ENCODE measurements around the gene ATP1A2. TPM values are rescaled to one million over a fixed set of nuclear protein-coding genes. Genes with fewer than 3 reads are reported as not detected.

Gene ATP1A2
- total RNA-seq, 1 experiment from 2014 or later, result 0.15 TPM

DNA sequence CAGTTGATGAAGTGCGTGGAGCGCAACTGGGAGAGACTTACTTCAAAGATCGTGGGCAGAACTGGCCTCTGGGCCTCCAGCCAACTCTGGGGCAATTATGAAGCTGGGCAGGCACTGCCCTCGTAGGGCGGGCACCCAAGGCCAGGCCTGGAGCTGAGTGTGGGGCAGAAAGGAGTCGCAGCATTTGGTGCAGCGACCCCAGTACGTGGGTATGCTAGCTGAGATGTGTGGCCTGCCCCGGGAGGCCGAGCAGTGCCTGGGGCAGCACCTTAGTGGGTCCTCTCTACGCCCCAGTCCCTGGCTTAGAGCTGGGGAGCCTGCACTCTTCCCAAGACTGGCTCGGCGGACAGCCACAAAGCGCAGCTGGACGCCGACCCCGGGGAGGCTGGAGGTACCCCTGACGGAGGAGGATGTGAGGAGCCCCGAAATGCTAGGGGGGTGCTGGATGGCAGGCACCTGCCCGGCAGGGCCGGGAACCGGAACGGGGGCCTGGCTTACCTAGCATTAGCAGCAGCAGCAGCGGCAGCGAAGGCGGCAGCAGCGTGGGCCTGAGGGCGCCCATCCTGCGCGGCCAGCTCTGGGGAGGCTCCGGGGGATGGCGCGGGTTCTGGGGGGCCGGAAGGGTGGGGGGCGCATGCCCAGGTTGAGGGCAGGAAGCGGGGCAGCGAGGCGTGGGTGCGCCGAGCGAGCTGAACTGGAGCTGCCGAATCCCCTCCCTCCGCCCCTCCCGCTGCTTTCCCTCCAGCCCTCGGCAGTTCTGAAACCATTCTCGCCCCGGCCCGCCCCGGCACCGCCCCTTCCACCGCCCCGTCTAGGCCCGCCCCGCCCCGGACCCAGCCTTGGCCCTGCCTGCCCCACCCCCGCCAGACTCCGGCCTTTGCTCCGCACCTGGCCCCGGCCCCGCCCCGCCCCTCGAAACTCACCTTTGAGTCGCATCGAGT is 17.4 kb upstream of the ATP1A2 start, which contains the start of gene IGSF8:
Gene IGSF8, minus strand, starts transcription at position 709 of the 941 bp plus-strand sequence. Its CDS starts 147 bp downstream, at position 562.
- BruUV-seq (replicated peaks), result no TSS peak
- DNase-seq (ENCODE audit: low read depth, low spot score), result no peak
- TF ChIP-seq TCF7L2 (IDR thresholded peaks at IDR 0.05; ENCODE audit: low read depth, low read length), result no peak
- TF ChIP-seq SIN3A (IDR thresholded peaks at IDR 0.05; ENCODE audit: borderline replicate concordance, insufficient read depth, low read depth, low read length), result 0 out of 2 replicates have a peak, but pooled peaks have one; percentile 21
- no peak for TF ChIP-seq CTCF (IDR thresholded peaks at IDR 0.05)
- Histone ChIP-seq H3K27ac (ENCODE audit: low read length) (peak within 1 kb of the TSS; percentile 77), H3K4me3 (ENCODE audit: low read depth in 2 of 2, low read length in 2 of 2) (peak within 1 kb of the TSS; percentile 60 to 84), H3K9me3 (ENCODE audit: control insufficient read depth, insufficient read depth, low read depth, low read length) (no peaks in the 10 kb centered on the region), H3K36me3 (ENCODE audit: control insufficient read depth, insufficient read depth, low read length) (no peaks in the 10 kb centered on the region; the same call in 1 of the 2 replicates), H3K27me3 (ENCODE audit: control insufficient read depth, insufficient read depth, low read length) (no peaks in the 10 kb centered on the region), H3K4me1 (ENCODE audit: control insufficient read depth, insufficient read depth, low read length) (peaks cover 3% of the 10 kb centered on the region; the same call in 1 of the 2 replicates)
- CTCF ChIA-PET, result no interaction called here
- POLR2A ChIA-PET, result no interaction called here
- in situ Hi-C loops (cut with HindIII; ENCODE audit: low pct_unique_long_range_greater_than_20kb, low sequenced_read_pairs), result no loop called here
- peak; percentile 75 for ATAC-seq
- intact Hi-C loops (cut with micrococcal nuclease; ENCODE audit: unreplicated experiment), result no loop called here

- ATAC-seq (peak; percentile 92), DNase-seq (ENCODE audit: low read depth, low spot score) (no peak)
- TF ChIP-seq TCF7L2 (IDR thresholded peaks at IDR 0.05; ENCODE audit: low read depth, low read length), result no peak
- TF ChIP-seq REST (IDR thresholded peaks at IDR 0.05; ENCODE audit: insufficient read depth in 1 of 2, low read depth in 2 of 2, low read length in 1 of 2), result no peak
- TF ChIP-seq POLR2AphosphoS5 (IDR thresholded peaks at IDR 0.05; ENCODE audit: low read depth, low read length), result no peak
- TF ChIP-seq SIN3A (IDR thresholded peaks at IDR 0.05; ENCODE audit: borderline replicate concordance, insufficient read depth, low read depth, low read length), result no peak
- TF ChIP-seq CTCF (IDR thresholded peaks at IDR 0.05), result no peak
- POLR2A ChIA-PET, result no interaction called here
- intact Hi-C loops (cut with micrococcal nuclease; ENCODE audit: unreplicated experiment), result no loop called here
- H3K9me3 ChIP-seq (ENCODE audit: control insufficient read depth, insufficient read depth, low read depth, low read length), result no peaks in the 10 kb centered on the region
- CTCF ChIA-PET, result no interaction called here
- H3K27ac ChIP-seq (ENCODE audit: low read length), result peak overlapping the region; percentile 77
- BruUV-seq (replicated peaks), result no TSS peak
- in situ Hi-C loops (cut with HindIII; ENCODE audit: low pct_unique_long_range_greater_than_20kb, low sequenced_read_pairs), result no loop called here
- no peaks in the 10 kb centered on the region; the same call in 1 of the 2 replicates for H3K36me3 ChIP-seq (ENCODE audit: control insufficient read depth, insufficient read depth, low read length)
- peaks cover 3% of the 10 kb centered on the region; the same call in 1 of the 2 replicates for H3K4me1 ChIP-seq (ENCODE audit: control insufficient read depth, insufficient read depth, low read length)
- no peaks in the 10 kb centered on the region for H3K27me3 ChIP-seq (ENCODE audit: control insufficient read depth, insufficient read depth, low read length)
- H3K4me3 ChIP-seq (ENCODE audit: low read depth in 2 of 2, low read length in 2 of 2), result peak overlapping the region; percentile 39 to 84
Measured at GRCh38 chr1:160098852-160099561, 16.6 kb upstream of the ATP1A2 start.

Measured in Panc1 (cell line).